Naive B cell (primary cell): Measurements from ENCODE around the gene UIMC1. TPM values are rescaled to one million over a fixed set of nuclear protein-coding genes. Genes with fewer than 3 reads are reported as not detected.

Source experiments
- ATAC-seq, 2 donors: fragments of 150-1000 bp; cut with Tn5 transposase; 2 replicates each; pipeline ENCODE4 v1.10.0; 2021; ENCODE audit warnings: low read depth in 2 of 2, mild to moderate bottlenecking in 2 of 2, moderate library complexity in 2 of 2
- DNase-seq: peaks from one replicate; pipeline ENCODE4 v3.0.0; 2022
- H3K27ac Mint-ChIP-seq, 6 donors: one replicate each; pipeline ENCODE4 v1.8.0; 2020 to 2022; ENCODE audit warnings: mild to moderate bottlenecking in 6 of 6, mixed read lengths in 6 of 6, moderate library complexity in 5 of 6, inconsistent platforms in 2 of 6
- H3K27me3 Mint-ChIP-seq, 3 donors: one replicate each; pipeline ENCODE4 v1.8.0; 2021 to 2022; ENCODE audit warnings: mixed read lengths in 3 of 3, mild to moderate bottlenecking in 1 of 3
- H3K36me3 Mint-ChIP-seq, 2 donors: one replicate each; pipeline ENCODE4 v1.8.0; 2020 to 2022; ENCODE audit warnings: mixed read lengths in 2 of 2, inconsistent platforms in 1 of 2, mild to moderate bottlenecking in 1 of 2
- H3K4me1 Mint-ChIP-seq, 3 donors: one replicate each; pipeline ENCODE4 v1.8.0; 2020 to 2022; ENCODE audit warnings: mixed read lengths in 3 of 3, inconsistent platforms in 1 of 3, mild to moderate bottlenecking in 1 of 3, moderate library complexity in 1 of 3
- H3K4me3 Mint-ChIP-seq, 8 donors: one replicate each; pipeline ENCODE4 v1.8.0; 2020 to 2022; ENCODE audit warnings: mild to moderate bottlenecking in 8 of 8, mixed read lengths in 8 of 8, moderate library complexity in 8 of 8, inconsistent platforms in 2 of 8
- H3K9me3 Mint-ChIP-seq, 7 donors: one replicate each; pipeline ENCODE4 v1.8.0; 2020 to 2022; ENCODE audit warnings: mixed read lengths in 7 of 7, mild to moderate bottlenecking in 5 of 7, inconsistent platforms in 2 of 7, moderate library complexity in 1 of 7
- polyA plus RNA-seq, 6 donors: library from polyadenylated mRNA; unstranded; fragments of 300-500 nt; fragmentation: Illumina TruSeq; gene quantifications; one replicate each; pipeline ENCODE4 v1.2.3, GENCODE V29; 2021; ENCODE audit warnings: low read depth in 6 of 6

UIMC1 gene
- polyA plus RNA-seq, 6 donors from 2014 or later = 25.0 to 39.1 (median 32.7) TPM

DNA sequence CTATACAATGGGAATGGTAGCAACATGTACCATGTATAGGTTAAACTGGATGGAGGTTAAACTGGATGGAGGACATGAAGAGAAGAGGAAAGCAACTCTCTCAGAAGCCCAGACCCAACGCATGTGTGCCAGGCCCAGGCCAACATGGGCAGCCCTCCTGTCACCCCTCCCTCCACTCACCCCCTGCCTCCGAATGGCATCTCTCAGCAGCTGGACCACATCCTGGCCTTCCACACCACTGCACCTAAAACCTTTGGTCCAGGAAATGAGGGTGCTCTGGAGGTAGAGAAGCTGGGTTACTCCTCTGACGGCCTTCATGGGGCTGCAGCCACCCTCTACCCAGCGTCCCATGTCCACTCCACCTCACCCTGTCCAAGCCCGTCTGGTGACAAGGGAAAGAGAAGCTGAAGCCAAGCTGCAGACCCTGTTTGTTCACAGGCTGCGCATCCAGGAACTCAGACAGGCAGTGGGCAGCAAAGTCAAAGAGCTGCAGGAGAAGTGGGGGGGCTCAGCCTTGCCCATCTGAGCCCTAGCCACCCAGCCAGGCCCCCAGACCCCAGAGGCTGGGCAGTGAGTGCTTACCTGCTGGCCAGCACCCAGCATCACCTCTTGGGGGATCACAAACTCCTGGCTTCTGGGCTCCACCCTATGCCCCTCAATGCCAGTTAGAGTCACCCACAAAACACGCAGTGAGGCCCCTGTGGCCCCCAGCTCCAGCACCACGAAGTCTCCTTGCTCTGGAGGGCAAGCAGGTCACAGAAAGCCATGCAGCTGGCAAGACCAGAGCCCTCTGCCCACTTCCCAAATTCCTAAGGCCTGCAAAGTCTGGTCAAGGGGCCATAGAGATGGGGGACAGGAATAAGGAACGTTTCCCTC is 115.9 kb downstream of the UIMC1 start:
- no peaks in the 10 kb centered on the region for H3K9me3 Mint-ChIP-seq
- no peaks in the 10 kb centered on the region for H3K4me1 Mint-ChIP-seq
- no peaks in the 10 kb centered on the region for H3K36me3 Mint-ChIP-seq
- H3K27ac Mint-ChIP-seq = peak overlapping the region in 1 of 6 donors; percentile 59
- H3K4me3 Mint-ChIP-seq = no peak overlapping the region
- DNase-seq (no peak), ATAC-seq (no peak)
- H3K27me3 Mint-ChIP-seq = peaks cover 8 to 22% (median 21%) of the 10 kb centered on the region in 3 donors

DNA sequence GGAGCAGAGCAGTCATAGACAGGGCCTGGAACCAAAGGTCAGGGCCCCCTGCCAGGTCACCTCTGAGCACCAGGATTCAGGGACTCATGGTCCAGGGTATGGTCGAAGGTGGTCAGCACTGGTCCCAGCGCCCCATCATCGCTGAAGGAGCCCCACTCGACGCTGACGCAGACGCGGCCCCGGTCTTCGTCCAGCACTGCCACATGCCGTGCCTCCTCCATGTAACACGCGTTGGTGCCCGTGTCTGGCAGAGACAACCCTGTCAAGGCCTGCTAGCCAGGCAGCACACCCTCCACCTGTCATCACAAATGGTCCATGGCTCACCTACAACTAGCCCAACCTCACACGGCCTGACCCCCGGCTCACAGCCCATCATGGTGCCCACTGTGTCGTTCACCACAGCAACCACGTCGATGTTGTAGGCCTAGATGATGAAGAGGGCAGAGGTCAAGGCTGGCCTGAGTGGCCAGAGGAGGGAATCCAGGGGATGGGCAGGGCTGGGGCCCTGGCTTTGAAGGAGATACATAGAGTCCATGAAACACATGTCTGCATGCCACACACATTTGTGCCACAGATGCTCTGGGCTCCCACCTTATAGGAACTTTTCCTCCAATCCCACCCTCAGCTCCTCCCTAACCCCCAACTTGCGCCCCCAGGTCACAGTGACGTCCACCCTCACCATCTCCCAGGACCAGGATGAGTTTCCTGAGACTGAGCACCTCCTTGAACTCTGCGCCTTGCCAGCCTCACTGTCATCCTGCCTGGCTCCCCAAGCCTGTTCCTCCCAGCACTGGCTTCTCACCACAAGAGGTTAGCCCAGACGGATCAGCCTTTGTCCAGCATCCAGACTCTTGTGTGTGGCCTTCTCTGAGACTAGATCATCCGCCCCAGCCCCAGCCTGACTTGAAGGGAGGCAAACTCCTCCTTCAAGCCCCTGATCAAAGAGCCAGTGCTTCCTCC is 117.0 kb downstream of the UIMC1 start:
- H3K4me3 Mint-ChIP-seq = no peak overlapping the region
- H3K27ac Mint-ChIP-seq = no peak overlapping the region
- peaks cover 8 to 22% (median 21%) of the 10 kb centered on the region in 3 donors for H3K27me3 Mint-ChIP-seq
- no peak for ATAC-seq
- no peaks in the 10 kb centered on the region for H3K9me3 Mint-ChIP-seq
- peaks cover 0 to 3% (median 0%) of the 10 kb centered on the region in 3 donors for H3K4me1 Mint-ChIP-seq
- H3K36me3 Mint-ChIP-seq = no peaks in the 10 kb centered on the region
- DNase-seq = no peak

DNA sequence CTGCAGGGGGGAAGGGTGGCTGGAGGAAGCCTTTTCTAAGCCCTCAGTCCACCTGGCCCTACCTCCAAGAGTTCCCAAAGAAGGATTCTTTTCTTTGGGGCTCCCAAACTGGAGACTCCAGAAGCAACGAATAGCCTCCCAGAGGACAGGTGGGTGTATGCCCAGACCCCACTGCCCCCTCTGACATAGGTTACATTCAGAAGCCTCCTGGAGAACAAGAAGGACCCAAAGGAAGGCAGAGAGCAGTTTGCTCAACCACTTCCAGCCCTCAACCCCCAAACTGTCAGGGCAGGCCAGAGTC is 117.8 kb downstream of the UIMC1 start:
- DNase-seq (no peak), ATAC-seq (no peak)
- Mint-ChIP-seq H3K36me3 (no peaks in the 10 kb centered on the region), H3K4me1 (peaks cover 0 to 3% (median 0%) of the 10 kb centered on the region in 3 donors), H3K9me3 (no peaks in the 10 kb centered on the region), H3K27ac (no peak overlapping the region), H3K27me3 (peaks cover 8 to 22% (median 21%) of the 10 kb centered on the region in 3 donors), H3K4me3 (no peak overlapping the region)

DNA sequence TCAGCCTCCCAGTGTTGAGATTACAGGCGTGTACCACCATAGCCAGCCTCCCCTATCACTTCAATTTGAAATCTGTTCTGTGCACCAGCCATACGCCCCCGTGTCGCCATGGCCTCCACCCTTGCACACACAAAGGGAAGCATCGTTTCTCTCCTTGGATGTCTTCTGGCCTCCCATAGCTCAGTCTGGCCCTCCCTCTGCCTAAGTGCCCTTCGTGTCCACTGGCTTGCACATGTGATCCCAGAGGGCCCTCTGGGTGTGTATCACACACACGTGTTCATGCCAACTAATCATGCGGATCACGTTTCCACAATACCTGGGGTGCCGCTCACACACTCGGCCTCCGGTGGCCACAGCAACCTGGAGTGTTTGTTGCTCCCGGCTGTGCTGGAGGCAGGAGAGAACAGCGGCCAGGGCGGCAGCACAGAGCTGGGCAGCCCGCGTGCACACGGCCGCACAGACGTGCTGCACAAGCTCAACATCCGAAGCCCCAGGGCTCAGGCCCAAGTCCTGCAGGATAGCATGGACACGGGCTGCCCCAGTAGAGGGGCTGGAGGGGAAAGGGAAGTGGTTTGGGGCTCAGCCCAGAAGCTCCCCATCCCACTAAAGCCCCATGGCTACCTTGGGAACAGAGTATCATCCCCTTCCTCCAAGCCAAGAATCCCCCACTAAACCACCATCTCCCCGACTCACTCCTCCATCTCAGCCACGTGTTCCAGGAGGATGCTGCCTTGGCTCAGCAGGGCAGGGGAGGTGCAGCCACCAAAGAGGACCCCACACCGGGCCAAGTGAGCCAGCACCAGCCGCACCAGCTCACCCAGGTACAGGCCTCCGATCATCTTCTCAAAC is 118.3 kb downstream of the UIMC1 start:
- no peaks in the 10 kb centered on the region for H3K36me3 Mint-ChIP-seq
- ATAC-seq (no peak), DNase-seq (no peak)
- H3K4me1 Mint-ChIP-seq = peaks cover 0 to 3% (median 0%) of the 10 kb centered on the region in 3 donors
- no peaks in the 10 kb centered on the region for H3K9me3 Mint-ChIP-seq
- no peak overlapping the region for H3K4me3 Mint-ChIP-seq
- H3K27me3 Mint-ChIP-seq = peaks cover 5 to 22% (median 21%) of the 10 kb centered on the region in 3 donors
- H3K27ac Mint-ChIP-seq = peak overlapping the region in 1 of 6 donors; percentile 71

DNA sequence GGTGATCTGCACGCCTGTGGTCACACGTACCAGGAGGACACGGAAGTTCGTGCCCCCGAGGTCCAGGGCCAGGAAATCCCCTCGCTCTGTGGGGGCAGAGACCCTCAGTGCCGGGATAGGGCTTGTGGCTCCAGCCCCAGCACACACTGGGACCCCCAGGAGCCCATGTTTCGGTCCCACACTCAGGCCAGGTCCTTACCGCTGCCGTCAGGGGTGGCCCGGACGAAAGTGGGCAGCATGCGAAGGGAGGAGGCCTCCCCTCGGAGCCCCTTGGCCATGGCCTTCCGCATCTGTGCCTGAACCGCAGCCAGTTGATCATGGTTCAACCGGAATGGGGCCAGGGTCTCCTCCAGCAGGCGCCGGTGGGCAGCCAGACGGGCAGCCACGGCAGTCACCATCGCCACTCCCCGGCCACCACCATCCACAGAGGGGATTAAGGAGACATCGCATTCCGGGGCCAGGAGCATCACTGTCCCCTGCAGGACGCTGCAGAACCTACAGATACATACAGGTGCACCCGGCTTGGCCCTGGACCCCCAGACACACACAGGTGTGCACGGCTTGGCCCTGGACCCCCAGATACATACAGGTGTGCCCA is 119.2 kb downstream of the UIMC1 start:
- DNase-seq (no peak), ATAC-seq (no peak)
- H3K36me3 Mint-ChIP-seq = no peaks in the 10 kb centered on the region
- H3K4me1 Mint-ChIP-seq = peaks cover 0 to 3% (median 0%) of the 10 kb centered on the region in 3 donors
- no peak overlapping the region for H3K4me3 Mint-ChIP-seq
- H3K9me3 Mint-ChIP-seq = no peaks in the 10 kb centered on the region
- H3K27me3 Mint-ChIP-seq = peaks cover 3 to 22% (median 19%) of the 10 kb centered on the region in 3 donors
- no peak overlapping the region for H3K27ac Mint-ChIP-seq

DNA sequence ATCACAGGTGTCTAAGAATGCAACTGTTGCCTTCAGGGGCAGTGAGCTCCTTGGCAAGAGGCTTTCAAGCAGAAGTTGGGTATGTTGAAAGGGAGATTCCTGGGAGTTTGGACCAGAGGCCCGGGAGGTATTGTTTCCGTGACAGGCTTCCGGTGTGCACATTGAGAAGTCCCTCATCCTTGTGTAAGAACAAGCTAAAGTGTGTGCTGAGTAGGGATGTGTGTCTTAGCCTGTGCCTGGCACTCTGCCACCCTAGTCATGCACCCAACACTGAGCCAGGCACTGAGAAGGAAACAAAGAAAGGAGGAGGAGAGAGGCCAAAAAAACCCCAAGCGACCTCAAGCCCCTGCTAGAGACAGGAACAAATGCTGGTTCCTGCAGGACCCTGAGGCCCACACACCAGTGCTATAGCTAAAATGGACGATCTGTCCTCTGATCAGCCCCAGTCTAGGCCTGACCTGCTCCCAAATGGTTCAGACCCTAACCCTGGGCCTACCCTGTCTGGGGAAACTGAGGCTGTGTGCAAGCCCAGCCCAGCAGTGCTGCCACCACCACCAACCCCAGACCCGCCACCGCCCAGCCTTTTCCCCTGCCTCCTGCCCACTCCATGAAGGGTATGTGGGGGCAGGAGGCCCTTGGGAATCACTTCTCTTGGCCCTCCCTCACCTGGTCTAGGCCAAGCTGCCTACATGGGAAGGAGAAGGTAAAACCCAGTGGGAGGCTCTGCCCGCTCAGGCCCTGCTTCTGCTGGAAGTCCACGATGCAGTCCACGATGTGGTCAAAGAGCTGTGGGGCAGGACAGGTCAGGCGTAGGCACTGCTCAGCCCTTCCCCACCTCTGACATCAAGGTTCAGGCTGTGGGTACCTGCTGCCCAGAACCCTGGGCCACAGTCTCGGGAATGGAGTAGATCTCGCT is 120.0 kb downstream of the UIMC1 start:
- H3K27ac Mint-ChIP-seq = peak overlapping the region in 2 of 6 donors; percentile 15 to 17
- no peaks in the 10 kb centered on the region for H3K36me3 Mint-ChIP-seq
- ATAC-seq (no peak), DNase-seq (no peak)
- no peaks in the 10 kb centered on the region for H3K9me3 Mint-ChIP-seq
- peaks cover 3 to 15% (median 12%) of the 10 kb centered on the region in 3 donors for H3K27me3 Mint-ChIP-seq
- H3K4me3 Mint-ChIP-seq = peak overlapping the region in 1 of 8 donors; percentile 35
- peaks cover 0 to 3% (median 0%) of the 10 kb centered on the region in 3 donors for H3K4me1 Mint-ChIP-seq

DNA sequence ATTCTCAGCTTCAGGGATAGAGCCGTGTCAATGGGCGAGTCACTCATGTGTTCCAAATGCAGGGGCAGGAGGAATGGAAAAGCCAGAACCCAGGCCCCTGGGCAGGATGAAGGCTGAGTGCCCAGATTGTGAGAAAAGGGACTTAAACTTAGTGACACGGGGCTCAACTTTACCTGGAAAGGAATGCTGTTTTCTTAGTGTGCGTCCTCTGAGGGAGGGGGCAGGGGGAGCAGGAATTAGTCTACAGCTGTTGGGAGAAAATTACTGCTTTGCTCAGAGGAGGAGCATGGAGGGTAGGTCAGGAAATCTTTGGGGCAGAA is 122.0 kb downstream of the UIMC1 start:
- Mint-ChIP-seq H3K4me3 (no peak overlapping the region), H3K9me3 (no peaks in the 10 kb centered on the region), H3K27ac (no peak overlapping the region), H3K36me3 (no peaks in the 10 kb centered on the region), H3K27me3 (peaks cover 0 to 13% (median 13%) of the 10 kb centered on the region in 3 donors), H3K4me1 (peaks cover 0 to 3% (median 0%) of the 10 kb centered on the region in 3 donors)
- DNase-seq (no peak), ATAC-seq (no peak)

DNA sequence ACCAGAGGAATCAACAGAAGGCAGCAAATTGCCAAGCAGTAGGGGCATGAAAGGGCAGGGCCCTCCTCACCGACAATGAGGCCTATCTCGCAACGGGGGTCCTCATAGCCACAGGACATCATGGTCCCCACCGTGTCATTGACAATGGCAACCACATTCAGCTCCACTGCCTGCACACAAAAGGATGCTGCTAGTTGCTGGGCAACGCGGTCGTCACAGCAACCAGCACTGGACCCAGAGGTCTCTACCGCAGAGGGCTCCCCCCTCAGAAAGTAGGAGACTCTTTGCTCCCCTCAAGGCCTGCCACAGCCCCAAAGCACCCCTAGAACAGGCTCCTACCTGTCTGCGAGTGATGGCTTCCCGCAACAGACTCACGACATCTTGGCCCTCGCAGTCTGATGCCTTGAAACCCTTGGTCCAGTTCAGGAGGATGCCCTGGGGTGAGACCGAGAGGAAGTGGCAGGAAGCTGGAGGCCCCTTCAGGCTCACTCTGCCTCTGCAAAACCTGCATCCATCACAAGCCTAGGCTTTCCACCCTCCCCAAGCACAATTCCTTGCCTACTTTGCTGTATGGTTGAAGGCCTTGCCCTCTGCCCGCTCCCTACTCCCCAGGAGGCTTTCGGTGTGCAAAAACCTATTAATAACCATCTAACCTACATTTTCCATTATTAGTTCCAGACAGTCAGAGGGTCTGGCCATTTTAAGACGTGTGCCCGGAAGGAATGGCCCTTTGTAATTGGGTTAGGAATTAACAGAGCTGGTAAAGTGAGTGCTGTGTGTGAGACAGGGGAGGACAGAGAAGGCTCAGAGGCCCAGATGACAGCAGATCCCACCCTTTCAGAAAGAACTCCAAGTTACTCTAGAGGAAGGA is 122.6 kb downstream of the UIMC1 start:
- Mint-ChIP-seq H3K27ac (no peak overlapping the region), H3K4me3 (no peak overlapping the region), H3K27me3 (peaks cover 0 to 15% (median 13%) of the 10 kb centered on the region in 3 donors), H3K9me3 (no peaks in the 10 kb centered on the region), H3K4me1 (peaks cover 0 to 3% (median 0%) of the 10 kb centered on the region in 3 donors), H3K36me3 (no peaks in the 10 kb centered on the region)
- no peak for ATAC-seq
- DNase-seq = no peak

DNA sequence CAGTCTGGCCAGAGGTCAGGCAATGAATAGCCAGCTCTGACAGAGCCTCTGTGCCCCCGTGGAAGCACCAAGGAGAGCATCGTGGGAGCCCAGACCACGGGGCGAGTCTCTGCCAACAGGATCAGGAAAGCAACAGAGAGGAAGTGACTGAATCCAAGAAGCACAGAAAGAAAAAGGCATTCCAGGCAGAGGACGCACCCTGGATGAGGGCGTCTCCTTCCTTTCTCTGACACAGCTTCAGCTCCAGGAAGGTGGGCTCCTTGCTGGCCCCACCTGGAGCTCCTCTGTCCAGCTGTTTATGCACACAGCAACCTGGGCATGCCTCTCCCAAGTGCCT is 124.0 kb downstream of the UIMC1 start:
- Mint-ChIP-seq H3K27ac (no peak overlapping the region), H3K4me1 (peaks cover 0 to 3% (median 0%) of the 10 kb centered on the region in 3 donors), H3K36me3 (no peaks in the 10 kb centered on the region), H3K4me3 (no peak overlapping the region), H3K27me3 (peaks cover 0 to 23% (median 13%) of the 10 kb centered on the region in 3 donors), H3K9me3 (no peaks in the 10 kb centered on the region)
- ATAC-seq (no peak), DNase-seq (no peak)

DNA sequence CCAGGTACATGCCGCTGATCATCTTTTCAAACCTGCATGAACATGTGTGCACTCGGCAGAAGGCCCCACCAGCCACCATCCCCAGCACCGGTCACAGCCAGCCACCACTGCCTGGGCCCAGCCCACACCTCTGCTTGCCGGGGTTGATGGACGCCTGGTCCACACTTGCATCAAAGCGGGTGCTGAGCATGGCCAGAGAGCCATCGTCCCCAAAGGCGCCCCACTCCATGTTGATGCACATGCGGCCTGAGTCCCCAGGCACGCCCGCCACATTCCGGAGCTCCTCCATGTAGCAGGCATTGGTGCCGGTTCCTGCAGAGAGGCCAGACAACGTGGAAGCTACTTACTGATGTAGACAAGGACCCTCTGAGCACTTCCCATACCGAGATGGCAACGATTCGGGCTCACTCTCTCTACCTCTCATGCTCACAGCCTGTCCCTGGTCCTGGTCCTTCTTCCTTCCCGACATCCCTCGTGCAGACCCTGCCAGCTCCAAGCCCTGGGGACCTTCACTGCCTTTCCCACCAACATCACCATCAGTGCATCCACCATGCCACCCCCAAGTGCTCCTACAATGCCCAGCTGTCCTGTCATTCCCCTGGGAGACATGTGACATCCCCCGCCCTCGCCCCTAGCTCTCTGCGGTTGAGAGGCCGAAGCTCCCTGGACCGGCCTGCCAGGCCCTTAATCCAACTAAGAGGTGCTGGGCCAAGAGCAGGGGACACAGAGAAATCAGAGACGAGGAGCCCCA is 124.6 kb downstream of the UIMC1 start:
- Mint-ChIP-seq H3K4me1 (peaks cover 0 to 3% (median 0%) of the 10 kb centered on the region in 3 donors), H3K36me3 (no peaks in the 10 kb centered on the region), H3K4me3 (no peak overlapping the region), H3K27me3 (peaks cover 0 to 23% (median 14%) of the 10 kb centered on the region in 3 donors), H3K9me3 (no peaks in the 10 kb centered on the region), H3K27ac (peak overlapping the region in 1 of 6 donors; percentile 26)
- ATAC-seq = no peak
- no peak for DNase-seq
